GM18498 (cell line): ENCODE data around the gene CLCN4.

Experiments
- ATAC-seq: cut with Tn5 transposase; IDR thresholded peaks from one replicate; pipeline ENCODE4 v1.9.1; 2021; ENCODE audit warnings: mild to moderate bottlenecking, moderate library complexity; ENCODE audit not compliant: unreplicated experiment

CLCN4 gene

GRCh38 chrX:10156199-10157031 is at the start of gene CLCN4:
Gene CLCN4, plus strand, starts transcription at chrX:10156975. Its CDS starts 28,058 bp downstream, at chrX:10185033.
- ATAC-seq, result peak; percentile 93

DNA sequence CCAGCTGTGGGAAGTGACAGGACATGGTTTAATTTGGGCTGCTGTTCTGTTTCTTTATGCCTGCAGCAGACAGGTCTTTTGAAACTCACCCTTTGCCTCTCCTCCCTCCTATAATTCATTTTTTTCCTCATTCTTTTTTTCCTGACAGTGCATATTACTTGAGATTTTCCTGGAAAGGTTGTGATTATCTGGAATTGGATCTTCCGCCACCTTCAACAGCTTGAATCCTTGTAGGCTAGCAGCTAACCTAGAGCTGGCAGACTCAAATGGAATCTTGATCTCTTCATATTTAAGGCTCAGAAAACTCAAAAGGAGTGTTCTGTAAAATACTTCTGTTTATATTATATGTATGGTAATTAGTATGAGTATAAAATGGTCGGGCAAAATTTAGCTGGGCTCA is 49.3 kb upstream of the CLCN4 start:
- ATAC-seq, result no peak

- no peak for ATAC-seq
Observed at GRCh38 chrX:10108288-10108687, 48.5 kb upstream of the CLCN4 start.

DNA sequence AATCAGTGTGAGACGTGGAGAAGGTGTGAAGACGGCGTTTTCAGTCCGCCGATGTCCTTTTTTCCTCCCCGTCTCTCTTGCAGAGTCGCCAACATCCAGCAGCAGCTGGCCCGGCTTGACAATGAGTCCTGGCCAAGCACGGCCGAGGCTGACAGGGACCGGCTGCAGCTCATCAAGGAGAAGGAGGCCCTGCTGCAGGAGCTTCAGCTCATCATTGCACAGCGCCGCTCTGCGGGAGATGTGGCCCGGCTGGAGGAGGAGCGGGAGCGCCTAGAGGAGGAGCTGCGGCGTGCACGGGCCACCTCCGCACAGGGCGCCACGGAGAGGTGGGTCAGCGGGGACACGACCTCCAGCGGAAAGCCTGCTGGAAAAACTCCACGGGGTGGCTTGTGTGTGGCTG is 47.1 kb upstream of the CLCN4 start:
- no peak for ATAC-seq

DNA sequence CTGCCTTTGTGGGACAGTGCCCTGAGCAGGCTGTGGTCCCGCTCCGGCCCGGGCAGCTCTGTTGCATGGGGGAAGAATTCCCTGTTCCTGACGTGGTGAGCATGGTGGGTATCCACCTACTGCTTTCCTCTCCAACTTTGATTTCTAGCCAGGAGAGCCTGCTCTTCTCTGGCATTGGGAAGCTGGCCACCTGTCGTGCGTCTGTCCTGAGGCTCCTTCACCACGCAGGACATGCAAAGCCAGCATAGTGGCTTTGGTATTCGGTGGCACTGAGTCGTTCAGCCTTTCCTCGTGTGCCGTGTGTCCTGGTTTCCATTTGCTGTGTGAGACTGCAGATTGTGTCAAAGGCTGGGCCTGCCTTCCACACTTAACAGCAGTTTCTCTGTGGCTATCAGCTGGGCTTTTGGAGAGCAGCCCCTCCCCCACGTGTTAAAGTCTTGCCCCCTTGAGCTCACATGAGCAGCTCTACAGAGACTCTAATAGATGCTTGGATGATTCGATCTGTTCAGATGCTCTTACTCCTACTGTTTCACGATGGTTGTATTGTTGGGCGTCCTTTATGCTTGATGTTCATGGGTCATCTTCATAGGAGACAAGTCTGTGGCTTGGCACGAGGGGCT is 46.3 kb upstream of the CLCN4 start:
- no peak for ATAC-seq

DNA sequence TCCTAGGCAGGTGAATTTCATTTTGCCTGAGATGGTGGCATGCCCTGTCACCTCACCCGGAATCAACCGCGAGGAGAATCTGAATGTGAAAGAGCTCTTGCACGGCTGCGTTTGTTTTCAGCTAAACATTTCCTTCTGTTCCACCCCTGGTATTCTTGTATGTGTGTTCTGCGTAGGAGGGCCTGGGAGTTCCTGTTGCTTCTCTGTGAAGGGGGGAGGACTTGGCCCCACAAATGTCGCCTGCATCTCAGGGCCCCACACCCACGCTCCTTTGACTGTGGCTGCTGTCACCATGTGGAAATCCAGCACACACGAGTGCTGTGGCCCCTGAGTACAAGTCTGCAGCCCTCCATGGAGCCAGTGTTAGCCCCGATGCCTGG is 45.8 kb upstream of the CLCN4 start:
- ATAC-seq, result peak; percentile 40

GRCh38 chrX:10111364-10112148 is 45.2 kb upstream of the CLCN4 start:
- ATAC-seq, result peak; percentile 40

DNA sequence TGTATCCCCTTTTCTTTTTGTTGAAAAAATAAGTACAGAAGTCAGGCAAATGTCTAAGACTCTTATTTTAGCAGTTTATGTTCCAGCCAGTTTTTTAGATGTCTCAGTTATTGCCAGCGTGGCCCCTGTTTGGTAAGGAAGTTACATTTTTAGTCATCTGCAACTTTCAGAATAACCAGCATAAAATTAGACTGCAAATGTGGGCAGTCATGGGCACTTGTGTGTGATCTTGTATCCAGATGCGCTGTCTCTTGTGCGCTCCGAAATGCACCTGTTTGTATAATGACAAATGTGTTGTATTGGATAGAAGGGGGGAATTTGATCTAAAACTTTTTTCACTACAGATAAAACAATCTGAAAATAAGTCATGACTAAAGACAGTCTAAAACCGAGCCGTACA is 44.3 kb upstream of the CLCN4 start:
- peak; percentile 52 for ATAC-seq

DNA sequence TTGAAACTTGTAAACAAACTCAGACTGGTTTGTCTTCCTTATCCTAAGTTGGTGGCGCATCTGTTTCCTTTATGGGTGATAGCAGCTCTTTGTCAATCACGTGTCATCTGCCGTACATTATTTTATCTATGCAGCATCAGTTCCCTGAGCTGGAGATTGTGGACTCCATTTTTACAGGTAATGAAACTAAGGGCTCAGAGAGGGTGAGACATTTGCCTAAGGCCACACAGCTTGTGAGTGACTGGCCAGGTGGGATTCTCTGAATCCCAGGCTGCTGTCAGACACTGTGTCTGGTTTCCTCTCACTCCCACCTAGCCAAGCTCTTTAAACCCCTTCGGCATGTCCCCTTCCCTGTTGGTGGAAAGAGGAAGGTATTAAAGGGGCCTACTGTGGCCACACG is 41.7 kb upstream of the CLCN4 start:
- no peak for ATAC-seq

GRCh38 chrX:10117301-10117700 is 39.5 kb upstream of the CLCN4 start:
- no peak for ATAC-seq

- ATAC-seq, result no peak
Observed at GRCh38 chrX:10117864-10118377, 38.9 kb upstream of the CLCN4 start.

DNA sequence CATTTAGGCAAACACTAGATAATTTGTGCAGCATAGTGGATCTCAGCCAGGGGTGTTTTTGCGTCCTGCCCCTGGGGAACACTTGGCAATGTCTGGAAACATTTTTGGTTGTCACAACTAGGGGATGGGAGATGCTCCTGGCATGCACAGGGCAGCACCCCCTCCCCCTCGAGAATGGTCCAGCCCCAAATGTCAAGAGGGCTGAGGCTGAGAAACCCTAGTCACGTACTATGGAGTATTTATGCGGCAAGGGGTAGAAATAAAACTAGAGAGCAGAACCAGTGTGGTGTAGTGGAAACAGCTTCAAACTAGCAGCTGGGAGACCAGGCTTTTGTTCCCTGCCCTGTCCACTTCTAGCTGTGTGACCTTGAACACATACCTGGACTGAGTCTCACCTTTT is 38.2 kb upstream of the CLCN4 start:
- no peak for ATAC-seq

- ATAC-seq, result peak; percentile 47
Observed at GRCh38 chrX:10119399-10119990, 37.3 kb upstream of the CLCN4 start.

DNA sequence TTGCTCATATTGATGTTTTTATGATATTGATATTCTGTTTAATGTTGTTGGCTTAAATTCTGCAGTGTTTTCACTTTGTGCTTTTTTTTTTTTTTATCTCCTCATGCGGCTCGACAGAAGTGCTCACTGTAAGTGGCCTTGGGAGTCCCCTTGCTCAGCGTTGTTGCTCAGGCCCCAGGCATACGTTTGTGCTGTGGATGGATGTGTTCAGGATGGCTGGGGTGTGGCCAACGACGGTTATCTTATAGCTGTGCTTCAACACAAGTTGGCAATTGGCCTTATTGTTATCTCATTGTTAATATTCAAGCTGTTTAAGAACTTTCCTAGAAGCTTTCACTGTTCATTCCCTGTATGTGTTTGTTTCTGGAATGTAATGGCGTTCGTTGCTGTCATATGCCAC is 36.4 kb upstream of the CLCN4 start:
- no peak for ATAC-seq

DNA sequence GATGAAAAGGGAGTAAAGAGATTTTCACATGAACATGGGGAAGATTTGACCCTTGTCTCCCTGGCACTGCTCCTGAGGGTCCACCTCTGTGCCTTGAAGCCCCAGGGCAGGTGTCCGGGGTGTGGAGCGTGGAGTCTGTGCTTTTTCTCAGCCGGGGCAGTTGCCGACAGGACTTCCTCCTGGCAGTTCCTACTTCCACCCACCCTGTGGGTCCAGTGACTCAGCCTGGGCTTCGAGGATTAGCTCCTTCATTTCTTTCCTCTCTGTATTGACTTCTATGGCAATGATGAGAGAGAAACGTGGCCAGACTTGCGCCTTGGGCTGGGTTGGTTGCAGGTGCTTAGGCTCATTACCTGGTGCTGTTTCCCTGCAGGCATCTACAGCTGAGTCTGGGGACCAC is 35.9 kb upstream of the CLCN4 start:
- no peak for ATAC-seq

DNA sequence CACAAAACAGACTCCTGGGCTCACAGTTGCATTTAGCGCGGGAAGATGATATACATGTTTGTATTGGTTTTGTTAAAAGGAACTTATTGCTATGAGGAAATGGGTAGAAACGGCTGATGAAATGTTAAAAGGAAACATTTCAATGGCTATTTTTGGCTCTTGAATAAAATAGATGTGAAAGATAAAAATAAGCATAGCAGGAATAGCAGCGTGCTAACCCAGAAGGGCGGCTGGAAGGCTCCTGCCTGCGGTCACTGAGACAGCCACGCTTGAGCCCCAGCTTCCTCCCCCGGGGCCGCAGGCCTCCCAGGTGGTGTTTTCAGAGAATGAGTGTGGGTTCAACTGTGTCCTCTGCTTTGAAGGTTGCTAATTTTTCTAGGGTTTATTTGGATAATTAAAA is 35.0 kb upstream of the CLCN4 start:
- peak; percentile 80 for ATAC-seq

DNA sequence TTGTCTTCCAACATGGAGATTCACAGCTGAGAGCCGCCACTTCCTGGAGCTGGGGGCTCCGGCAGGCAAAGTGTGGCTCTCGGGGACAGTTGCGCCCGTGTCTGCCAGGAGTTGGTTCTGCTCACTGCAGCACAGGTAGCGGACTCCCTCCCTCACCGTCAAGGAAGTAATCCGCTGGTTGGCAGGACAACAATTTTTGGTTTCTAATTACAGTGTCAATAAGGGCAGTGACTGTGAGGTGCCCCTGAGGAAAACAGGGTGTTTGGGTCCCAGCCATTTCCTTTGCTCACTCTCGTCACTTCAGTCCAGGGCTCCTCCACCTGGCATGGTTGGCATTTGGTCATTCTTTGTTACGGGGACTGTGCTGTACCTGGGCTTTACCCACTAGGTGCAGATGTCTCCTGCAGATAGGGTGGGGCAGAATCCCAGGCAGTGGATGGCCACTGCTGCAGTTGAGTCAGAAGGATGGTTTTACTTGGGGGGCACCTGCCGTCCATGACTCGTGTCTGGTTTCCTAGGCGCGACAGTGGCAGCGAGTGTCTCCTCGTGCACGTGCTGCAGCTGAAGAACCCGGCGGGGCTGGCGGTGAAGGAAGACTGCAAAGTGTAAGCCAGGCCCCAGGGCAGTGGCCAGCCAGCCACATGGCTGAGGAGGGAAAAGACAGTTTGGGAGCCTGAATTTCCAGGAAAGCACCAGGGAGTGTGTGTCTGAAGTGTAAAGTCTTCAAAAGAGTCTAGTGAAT is 32.1 kb upstream of the CLCN4 start:
- ATAC-seq, result no peak

DNA sequence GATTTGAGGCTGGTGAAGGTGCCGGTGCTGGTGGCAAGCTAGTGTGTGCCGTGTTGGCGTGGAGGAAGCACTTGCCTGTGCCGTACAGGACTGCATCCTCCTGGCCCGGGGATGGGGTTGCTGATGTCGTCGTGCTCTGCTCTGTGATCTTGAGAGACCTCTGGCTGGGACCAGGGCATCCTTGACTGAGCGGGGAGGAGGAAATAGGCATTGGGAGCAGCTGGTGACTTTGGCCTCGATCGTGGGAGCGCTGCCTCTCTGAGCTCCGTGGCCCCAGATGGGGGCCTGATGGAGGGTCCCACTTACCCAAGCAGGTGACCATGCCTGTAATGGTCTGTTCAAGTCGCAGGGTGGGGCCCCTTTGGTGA is 31.5 kb upstream of the CLCN4 start:
- no peak for ATAC-seq

GRCh38 chrX:10126044-10126443 is 30.7 kb upstream of the CLCN4 start:
- ATAC-seq, result no peak

- no peak for ATAC-seq
Observed at GRCh38 chrX:10126834-10127233, 29.9 kb upstream of the CLCN4 start.

DNA sequence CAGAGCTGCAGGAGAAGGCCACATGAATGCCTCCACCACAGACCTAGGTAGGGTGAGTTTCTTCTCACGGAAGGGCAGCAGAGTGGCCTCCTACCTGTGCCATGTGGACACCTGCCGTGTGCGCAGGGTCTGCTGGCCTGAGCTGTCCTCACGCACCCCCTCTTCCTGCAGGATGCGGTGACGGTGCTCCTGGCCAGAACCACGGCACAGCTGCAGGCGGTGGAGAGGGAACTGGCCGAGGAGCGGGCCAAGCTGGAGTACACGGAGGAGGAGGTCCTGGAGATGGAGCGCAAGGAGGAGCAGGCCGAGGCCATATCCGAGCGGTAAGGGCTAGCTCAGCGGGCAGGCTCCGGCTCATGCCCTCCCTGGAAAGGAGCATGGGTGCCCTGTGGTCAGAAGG is 28.4 kb upstream of the CLCN4 start:
- no peak for ATAC-seq
